ENCODE results near the gene HECW1.

DNA sequence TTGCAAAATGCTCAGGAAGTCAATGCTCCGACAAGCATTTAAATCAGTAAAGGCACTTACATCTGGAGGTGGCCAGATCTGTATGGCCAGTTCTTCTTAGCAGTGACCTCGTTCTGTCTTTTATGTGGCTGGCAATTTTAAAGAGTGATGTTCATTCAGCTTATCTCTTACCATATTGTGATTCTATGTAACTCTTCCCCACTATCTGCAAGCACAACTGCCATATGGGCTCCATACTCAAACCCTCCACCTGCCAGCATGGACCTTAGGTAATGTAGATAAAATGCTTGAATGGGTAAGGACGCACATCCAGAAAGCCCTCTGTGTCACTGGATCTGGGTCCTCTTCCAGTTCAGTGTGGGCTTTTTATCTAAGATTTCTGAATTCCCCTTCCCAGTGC lies 428.0 kb downstream of the HECW1 start:
- TF ChIP-seq CTCF (IDR thresholded peaks at IDR 0.05): no peak
- no peak for TF ChIP-seq EZH2 (IDR thresholded peaks at IDR 0.05; ENCODE audit: borderline replicate concordance, insufficient read depth, low read depth, low read length, poor library complexity, severe bottlenecking)

All from B cell (primary cell).